DOHH2 (cell line): Measurements from ENCODE around the gene PLPP3.

Source experiments
- EZH2phosphoT487 ChIP-seq: fragments of 200-600 bp; sonication (generic); IDR thresholded peaks from 2 replicates; pipeline ENCODE4 v1.6.1; 2017; ENCODE audit warnings: borderline replicate concordance, mild to moderate bottlenecking, antibody characterized with exemption, low read length, moderate library complexity, mixed read lengths
- TF ChIP-seq, protein P1 (sequence below): fragments of 200-600 bp; sonication (generic); IDR thresholded peaks from one replicate; pipeline ENCODE4 v1.5.1; 2014; ENCODE audit warnings: antibody characterized with exemption, mild to moderate bottlenecking, low read depth, low read length; ENCODE audit not compliant: poor library complexity, severe bottlenecking

DNA sequence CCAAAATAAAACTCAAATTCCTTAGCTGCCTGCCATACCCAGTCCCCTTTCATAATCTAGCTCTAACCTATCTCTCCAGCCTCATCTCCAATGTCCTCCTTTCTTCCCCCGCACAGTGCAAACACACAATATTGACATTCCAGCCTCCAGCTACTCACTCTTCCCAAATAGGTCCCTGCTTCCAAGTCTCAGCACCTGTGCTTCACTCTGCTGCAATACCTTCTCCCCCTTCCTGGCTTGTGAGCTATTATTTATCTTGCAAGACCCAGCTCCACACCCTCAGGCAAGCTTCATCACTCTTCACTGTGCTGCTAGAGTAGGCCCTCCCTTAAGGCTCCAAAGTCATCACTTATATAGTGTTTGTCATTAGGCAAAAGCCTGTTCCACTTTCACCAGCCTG lies 9.7 kb downstream of the PLPP3 start:
- TF ChIP-seq, protein P1, sequence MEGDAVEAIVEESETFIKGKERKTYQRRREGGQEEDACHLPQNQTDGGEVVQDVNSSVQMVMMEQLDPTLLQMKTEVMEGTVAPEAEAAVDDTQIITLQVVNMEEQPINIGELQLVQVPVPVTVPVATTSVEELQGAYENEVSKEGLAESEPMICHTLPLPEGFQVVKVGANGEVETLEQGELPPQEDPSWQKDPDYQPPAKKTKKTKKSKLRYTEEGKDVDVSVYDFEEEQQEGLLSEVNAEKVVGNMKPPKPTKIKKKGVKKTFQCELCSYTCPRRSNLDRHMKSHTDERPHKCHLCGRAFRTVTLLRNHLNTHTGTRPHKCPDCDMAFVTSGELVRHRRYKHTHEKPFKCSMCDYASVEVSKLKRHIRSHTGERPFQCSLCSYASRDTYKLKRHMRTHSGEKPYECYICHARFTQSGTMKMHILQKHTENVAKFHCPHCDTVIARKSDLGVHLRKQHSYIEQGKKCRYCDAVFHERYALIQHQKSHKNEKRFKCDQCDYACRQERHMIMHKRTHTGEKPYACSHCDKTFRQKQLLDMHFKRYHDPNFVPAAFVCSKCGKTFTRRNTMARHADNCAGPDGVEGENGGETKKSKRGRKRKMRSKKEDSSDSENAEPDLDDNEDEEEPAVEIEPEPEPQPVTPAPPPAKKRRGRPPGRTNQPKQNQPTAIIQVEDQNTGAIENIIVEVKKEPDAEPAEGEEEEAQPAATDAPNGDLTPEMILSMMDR = no peak
- TF ChIP-seq EZH2phosphoT487 = no peak
